ENCODE measurements around the gene CTRB1.

GRCh38 chr16:75222271-75222783 is 3.5 kb downstream of the CTRB1 start:
- TF ChIP-seq EZH2 (IDR thresholded peaks at IDR 0.05; ENCODE audit: low read depth) (no peak), CTCF (conservative IDR thresholded peaks at IDR 0.05) (no peak)
